GM19328 (cell line): ENCODE measurements around the gene RNU6-7.

Experiments
- ATAC-seq: cut with Tn5 transposase; IDR thresholded peaks from one replicate; pipeline ENCODE4 v1.9.1; 2021; ENCODE audit warnings: mild to moderate bottlenecking, moderate library complexity; ENCODE audit not compliant: unreplicated experiment

RNU6-7 gene

GRCh38 chr14:32201816-32202490, at the start of gene RNU6-7:
Gene RNU6-7 (plus strand): TSS chr14:32202045.
- no peak for ATAC-seq

DNA sequence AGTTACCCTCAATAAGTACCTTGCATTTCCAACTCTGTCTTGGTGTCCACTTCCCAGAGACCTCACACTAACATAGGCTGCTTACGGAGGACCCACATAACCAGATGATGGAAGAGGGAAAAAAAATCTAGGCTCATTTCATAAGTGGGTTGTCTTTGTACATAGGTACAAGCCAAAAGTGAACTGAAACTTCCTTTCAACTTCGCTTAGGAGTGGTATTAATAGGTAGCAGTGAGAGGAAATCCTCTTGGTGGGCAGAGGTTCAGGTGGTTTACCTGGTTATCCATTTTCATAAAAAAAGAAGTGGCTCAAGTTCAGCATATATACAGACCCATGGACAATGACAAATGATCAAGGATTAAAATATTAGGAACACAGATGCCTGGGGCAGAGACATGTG, 35.8 kb upstream of the RNU6-7 start:
- ATAC-seq, result no peak

GRCh38 chr14:32166924-32167323, 34.9 kb upstream of the RNU6-7 start:
- ATAC-seq, result no peak

DNA sequence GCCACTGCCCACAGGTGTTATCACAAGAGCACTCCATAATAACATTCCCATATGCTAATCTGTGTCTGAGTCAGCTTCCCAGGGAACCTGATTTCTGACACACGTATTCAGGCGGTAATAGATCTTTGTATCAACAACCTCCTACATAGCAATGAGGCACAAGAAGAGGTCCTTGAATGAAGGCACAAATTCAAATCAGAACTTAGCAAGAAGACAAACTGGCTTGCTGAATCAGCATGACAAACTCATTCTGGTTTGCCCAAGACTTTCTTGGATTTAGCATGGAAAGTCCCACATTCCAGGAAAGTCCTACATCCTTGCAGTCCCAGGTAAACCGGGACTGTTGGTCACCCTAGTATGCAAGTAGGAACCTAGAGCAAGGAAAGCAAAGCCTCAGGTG, 33.9 kb upstream of the RNU6-7 start:
- ATAC-seq, result no peak

DNA sequence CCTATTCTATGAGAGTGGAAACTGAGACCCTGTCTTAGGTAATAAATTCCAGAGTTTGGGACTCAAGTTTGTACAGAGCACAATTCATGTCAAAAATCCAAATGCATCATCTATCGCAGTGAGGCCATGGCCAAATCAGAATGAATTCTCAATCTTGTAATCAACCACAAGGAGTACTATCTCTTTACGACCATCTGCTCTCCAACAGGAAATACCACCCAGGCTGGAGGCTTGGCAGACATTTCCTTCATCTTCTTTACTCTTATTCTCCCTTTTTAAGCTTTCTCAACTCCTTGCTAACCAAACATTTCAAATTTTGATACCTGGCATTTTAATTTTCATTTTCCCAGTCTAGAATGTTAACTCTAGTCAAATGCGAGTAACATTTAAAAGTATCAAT, 32.7 kb upstream of the RNU6-7 start:
- no peak for ATAC-seq

GRCh38 chr14:32171469-32171868, 30.4 kb upstream of the RNU6-7 start:
- no peak for ATAC-seq

DNA sequence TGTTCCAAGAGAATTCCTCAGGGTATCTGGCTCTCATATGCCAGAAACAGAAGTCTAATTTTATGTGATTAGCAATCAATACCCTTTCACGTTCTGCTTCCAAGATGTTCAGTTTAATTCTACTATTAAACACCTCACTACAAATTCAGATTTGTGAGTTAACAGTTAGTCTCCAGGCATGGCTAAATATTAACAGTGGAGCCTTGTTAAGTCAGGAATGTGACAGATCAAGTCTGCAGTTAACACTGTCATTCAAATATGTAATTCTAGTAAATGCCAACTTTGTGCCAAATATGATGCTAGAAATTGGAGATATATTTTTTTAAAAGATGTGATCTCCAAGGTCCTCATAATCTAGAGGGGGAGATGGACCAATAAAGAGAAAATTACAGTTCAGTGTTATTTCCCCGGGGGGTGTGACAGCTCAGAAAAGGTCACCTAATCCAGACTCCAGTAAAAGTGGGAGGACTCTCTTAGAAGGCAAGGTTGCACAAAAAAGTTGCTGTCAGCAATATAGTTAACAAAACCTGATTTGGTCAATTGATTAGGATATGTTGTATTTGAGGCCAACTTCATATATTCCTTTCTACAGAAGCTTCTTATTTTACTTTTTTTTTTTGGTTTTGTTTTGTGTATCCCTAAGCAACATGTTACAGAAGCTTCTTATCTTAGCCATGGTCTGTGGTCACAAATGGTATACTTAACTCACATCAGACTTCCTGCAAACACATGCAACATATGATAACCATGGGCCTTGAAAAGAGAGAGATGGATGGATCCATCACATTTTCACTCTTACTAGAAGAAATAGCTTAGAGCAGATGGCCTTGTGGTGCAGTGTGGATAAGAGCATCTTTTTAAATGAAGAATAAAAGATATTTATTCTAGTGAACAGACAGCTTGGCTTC, 18.4 kb upstream of the RNU6-7 start:
- no peak for ATAC-seq

GRCh38 chr14:32185097-32185496, 16.7 kb upstream of the RNU6-7 start:
- no peak for ATAC-seq

DNA sequence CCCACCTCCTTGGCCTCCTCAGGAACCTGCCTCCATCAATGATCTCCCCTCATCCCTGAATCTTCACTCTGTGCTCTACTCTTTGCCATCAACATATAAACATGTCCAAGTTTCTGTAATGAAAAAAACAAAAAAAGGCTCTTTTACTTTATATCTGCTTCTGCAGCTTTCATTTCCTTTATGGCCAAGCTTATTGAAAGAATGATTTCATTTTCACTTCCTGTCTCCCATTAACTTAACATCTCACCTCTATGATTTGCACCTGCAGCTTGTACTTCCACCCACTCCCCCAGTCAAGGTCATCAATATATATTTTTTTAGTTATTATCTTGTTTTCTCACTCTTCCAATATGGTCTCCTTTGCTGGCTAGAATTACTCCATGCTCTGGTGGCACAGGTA, 15.6 kb upstream of the RNU6-7 start:
- ATAC-seq, result no peak

DNA sequence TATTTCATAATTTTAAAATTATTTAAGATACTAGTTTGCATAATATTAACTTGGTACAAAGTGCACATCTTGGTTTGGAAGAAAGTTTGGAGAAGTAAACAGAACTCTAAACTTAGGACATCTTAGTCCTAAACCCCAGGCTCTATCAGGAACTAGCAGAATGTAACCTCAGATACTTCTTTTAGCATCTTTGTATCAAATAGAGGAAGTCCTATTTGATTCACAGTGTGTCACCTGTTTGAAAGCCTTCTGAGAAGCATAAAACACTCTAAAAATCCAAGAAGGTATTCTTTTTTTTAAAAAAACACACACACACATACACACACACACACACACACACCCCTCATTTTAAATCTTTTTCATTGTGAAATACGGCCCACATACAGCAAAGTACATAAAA, 12.0 kb upstream of the RNU6-7 start:
- ATAC-seq, result no peak

GRCh38 chr14:32190673-32191072, 11.2 kb upstream of the RNU6-7 start:
- ATAC-seq, result no peak

DNA sequence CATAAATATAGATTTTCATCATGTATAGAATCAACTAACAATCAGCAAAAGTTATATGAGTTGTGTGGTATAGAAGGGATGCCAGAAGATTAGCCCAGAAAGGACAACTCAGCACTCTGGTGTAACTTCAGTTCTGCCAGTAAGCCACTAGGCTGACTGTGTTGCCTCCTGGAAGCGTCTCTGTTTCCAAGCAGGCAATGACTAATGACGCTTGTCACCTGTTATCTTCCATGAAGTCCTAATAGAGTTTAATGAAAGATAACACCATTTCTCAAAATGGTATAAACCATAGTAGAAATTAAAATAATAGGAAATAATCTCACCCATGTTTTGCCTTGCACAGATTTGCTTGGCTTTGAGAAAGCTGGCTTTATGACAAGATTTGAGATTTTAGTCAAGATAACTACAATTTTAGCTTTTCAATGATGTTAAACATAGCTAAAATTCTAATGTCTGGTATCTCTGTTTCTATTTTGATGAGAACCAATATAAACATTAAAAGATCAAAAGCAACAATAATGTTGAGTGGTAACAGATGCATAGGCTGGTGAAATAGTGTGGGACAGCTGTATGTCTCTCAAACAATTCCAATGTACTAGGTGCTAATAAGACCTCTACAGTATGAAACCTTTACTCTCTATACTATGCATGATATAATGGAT, 9.0 kb upstream of the RNU6-7 start:
- ATAC-seq, result no peak

DNA sequence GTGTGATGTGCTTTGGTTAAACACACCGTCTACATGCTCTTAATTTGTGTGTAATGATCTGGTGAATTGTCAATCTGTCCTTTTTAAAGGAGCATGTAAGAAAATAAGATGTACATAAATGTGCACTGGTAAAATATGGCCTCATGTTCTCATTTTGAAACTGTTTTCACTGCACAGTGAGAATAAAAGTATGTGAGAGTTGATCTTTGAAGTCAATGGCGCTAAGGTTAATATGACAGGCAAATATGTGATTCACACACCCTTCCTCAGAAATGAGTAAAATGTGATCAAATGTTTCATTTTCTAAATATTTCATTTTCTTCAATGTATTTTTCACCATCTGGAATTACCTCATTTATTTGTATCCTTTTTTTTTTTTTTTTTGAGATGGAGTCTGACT, 8.3 kb upstream of the RNU6-7 start:
- ATAC-seq, result no peak

GRCh38 chr14:32195636-32196035, 6.2 kb upstream of the RNU6-7 start:
- ATAC-seq, result no peak

DNA sequence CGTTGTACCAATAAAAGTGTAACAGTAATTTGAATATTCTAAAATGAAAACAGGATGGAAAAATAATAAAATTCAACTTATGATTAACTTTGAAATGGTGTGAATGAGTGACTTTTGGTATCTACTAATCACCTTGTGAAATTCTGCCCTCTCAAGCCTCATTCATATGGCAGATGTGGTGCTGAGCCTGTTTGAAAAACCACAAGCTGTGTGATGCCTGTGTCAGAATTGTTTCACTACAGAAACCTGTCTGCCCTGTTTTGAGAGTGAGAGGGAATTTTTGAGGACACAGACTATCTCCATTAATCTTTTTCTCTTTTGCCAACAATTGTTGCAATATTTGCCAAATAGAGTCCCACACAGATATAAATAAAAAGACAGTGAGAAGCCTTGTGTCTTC, 3.9 kb upstream of the RNU6-7 start:
- no peak for ATAC-seq

GRCh38 chr14:32200368-32201192, 1.3 kb upstream of the RNU6-7 start:
- ATAC-seq, result peak; percentile 1

DNA sequence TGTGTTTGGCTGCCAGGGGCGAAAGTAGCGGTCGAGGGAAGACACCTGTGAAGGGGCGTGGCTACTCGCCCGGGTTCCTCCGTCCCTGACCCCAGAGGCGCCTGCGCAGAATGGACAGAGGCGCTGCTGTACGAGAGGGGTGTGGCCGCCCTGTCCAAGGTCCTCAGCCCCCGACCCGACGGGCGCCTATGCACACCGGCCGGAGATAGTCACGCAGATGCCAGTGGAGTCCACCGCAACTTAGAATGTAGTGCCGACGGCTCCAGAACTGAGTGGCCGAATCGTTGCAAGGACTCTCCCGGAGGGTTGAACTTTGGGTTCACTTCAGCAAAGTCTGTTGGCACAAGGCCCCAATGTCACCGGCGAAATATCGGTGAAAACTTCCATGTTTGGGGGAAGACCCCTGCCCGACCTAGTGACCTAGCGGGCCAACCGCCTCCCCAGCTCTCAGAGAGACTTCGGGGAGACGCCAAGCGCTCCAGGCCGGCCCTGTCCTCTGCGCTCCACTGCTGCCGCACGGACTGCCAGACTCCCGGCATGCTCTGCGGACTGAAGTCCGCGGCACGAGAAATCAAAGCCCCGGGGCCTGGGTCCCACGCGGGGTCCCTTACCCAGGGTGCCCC, 541 bp upstream of the RNU6-7 start:
- ATAC-seq, result peak; percentile 49

DNA sequence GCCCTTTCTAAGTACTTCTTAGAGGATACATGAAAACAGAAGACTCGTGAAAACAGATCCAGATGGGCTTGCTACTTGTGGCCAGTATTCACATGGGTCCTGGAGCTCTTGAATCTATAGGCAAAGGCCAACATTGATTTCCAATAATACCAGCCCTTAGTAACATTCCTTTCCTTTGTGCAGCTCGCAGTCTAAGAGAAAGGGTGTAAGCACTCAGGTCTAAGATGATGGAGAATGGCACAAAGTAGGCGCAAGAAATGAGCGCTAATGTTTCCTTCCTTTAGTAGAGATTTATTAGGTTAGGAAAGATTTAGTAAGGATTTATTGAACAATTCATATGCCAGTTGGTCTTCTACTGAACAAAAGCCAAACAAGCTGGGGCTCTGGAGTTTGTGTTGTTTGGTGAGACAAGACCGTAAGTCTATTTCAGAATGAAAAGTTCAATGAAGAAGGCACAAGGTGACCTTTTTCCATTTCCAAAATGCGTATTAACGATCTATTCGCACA, 699 bp downstream of the RNU6-7 start:
- ATAC-seq, result no peak

GRCh38 chr14:32202998-32203882, 1.4 kb downstream of the RNU6-7 start, which contains the start of gene RNU6-8:
Gene RNU6-8 (minus strand): TSS chr14:32203269.
- peak; percentile 66 for ATAC-seq
